Natural killer cell (primary cell): Measurements from ENCODE around the gene EMILIN3. TPM values are rescaled to one million over a fixed set of nuclear protein-coding genes. Genes with fewer than 3 reads are reported as not detected.

Source experiments
- ATAC-seq, 3 donors: fragments of 150-1000 bp in 2 of 3; fragments of 200-7000 bp in 1 of 3; cut with Tn5 transposase; 1 replicate in 1 of 3; 2 replicates in 2 of 3; pipeline ENCODE4 v1.10.0; 2021; ENCODE audit warnings: mild to moderate bottlenecking in 2 of 3, moderate library complexity in 2 of 3
- DNase-seq, 2 donors: peaks; one replicate each; pipeline versions ENCODE4 v3.0.0 to v3.0.0-alpha.2; 2013 to 2021; ENCODE audit warnings: mixed read lengths in 1 of 2
- H3K27ac ChIP-seq: one replicate; pipeline ENCODE4 v1.5.1; 2013; ENCODE audit warnings: mild to moderate bottlenecking, low read length
- H3K27me3 ChIP-seq: one replicate; pipeline ENCODE4 v1.6.1; 2013; ENCODE audit warnings: low read length; ENCODE audit not compliant: control insufficient read depth, insufficient read depth
- H3K36me3 ChIP-seq: one replicate; pipeline ENCODE4 v1.6.1; 2013; ENCODE audit warnings: low read length; ENCODE audit not compliant: control insufficient read depth, insufficient read depth
- H3K4me1 ChIP-seq: one replicate; pipeline ENCODE4 v1.6.1; 2013; ENCODE audit warnings: low read length; ENCODE audit not compliant: control insufficient read depth, insufficient read depth
- H3K4me3 ChIP-seq: one replicate; pipeline ENCODE4 v1.5.1; 2013; ENCODE audit warnings: low read length
- H3K9me3 ChIP-seq: one replicate; pipeline ENCODE4 v1.6.1; 2013; ENCODE audit warnings: low read length; ENCODE audit not compliant: control insufficient read depth, insufficient read depth
- H3K27ac Mint-ChIP-seq, 2 donors: one replicate each; pipeline ENCODE4 v1.8.0; 2022; ENCODE audit warnings: mild to moderate bottlenecking in 2 of 2, mixed read lengths in 2 of 2, moderate library complexity in 1 of 2
- H3K27me3 Mint-ChIP-seq, 2 donors: one replicate each; pipeline ENCODE4 v1.8.0; 2022; ENCODE audit warnings: low read depth in 2 of 2, mixed read lengths in 2 of 2
- H3K36me3 Mint-ChIP-seq: one replicate; pipeline ENCODE4 v1.8.0; 2022; ENCODE audit warnings: mixed read lengths
- H3K4me1 Mint-ChIP-seq, 2 donors: one replicate each; pipeline ENCODE4 v1.8.0; 2022; ENCODE audit warnings: mixed read lengths in 2 of 2
- H3K4me3 Mint-ChIP-seq: one replicate; pipeline ENCODE4 v1.8.0; 2022; ENCODE audit warnings: mild to moderate bottlenecking, moderate library complexity, mixed read lengths
- H3K9me3 Mint-ChIP-seq, 2 donors: one replicate each; pipeline ENCODE4 v1.8.0; 2022; ENCODE audit warnings: mixed read lengths in 2 of 2
- WGBS: methylation state at CpG from one replicate; pipeline ENCODE4 v1.1.7; 2013; ENCODE audit warnings: missing lambda C conversion rate; ENCODE audit not compliant: insufficient coverage; 5-methylcytosine and 5-hydroxymethylcytosine counted together
- intact Hi-C: fragments of 100-400 bp; cut with micrococcal nuclease; formaldehyde crosslinking; loops from one replicate; pipeline ENCODE4 v1.14.2; 2022
- total RNA-seq, 4 donors: library from RNA; stranded (reverse); fragments of 120-200 nt in 1 of 4; gene quantifications; one replicate each; pipeline versions ENCODE4 v1.2.3 to v1.2.4, GENCODE V29; 2013 to 2022
- TF ChIP-seq, protein P1 (sequence below): fragments of 200-600 bp; IDR thresholded peaks from one replicate; pipeline ENCODE4 v1.8.0; 2022; ENCODE audit warnings: antibody characterized with exemption

The EMILIN3 gene
- total RNA-seq, 3 donors from 2014 or later (not counting 1 experiment from before 2014, with no cell fraction given): not detected

DNA sequence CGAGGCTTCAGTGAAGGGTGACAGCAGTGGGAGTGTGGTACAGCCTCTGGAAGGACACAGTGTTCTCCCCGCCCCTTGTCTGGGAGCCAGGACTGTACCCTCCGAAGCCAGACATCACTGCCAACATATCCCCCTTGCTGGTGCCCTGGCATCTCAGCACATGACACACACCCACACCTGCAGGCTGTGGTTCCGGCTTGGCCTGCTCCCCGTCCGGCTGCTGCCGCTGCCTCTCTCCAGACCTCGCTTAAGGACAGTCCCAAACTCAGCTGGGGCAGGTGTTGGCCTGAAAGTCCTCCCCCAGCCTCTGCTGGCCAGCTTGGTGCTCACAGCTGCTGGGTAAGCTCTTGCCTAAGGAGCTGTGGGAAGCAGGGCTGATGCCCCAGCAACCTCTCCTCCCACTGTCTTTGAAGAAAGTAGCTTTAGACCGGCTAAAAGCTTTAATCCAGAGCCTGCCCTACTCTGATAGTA, 7.0 kb downstream of the EMILIN3 start:
- no peaks in the 10 kb centered on the region for H3K36me3 Mint-ChIP-seq
- Histone ChIP-seq H3K36me3 (no peaks in the 10 kb centered on the region), H3K27me3 (no peaks in the 10 kb centered on the region), H3K4me1 (no peaks in the 10 kb centered on the region), H3K27ac (no peak overlapping the region), H3K4me3 (no peak overlapping the region), H3K9me3 (no peaks in the 10 kb centered on the region)
- TF ChIP-seq, protein P1, sequence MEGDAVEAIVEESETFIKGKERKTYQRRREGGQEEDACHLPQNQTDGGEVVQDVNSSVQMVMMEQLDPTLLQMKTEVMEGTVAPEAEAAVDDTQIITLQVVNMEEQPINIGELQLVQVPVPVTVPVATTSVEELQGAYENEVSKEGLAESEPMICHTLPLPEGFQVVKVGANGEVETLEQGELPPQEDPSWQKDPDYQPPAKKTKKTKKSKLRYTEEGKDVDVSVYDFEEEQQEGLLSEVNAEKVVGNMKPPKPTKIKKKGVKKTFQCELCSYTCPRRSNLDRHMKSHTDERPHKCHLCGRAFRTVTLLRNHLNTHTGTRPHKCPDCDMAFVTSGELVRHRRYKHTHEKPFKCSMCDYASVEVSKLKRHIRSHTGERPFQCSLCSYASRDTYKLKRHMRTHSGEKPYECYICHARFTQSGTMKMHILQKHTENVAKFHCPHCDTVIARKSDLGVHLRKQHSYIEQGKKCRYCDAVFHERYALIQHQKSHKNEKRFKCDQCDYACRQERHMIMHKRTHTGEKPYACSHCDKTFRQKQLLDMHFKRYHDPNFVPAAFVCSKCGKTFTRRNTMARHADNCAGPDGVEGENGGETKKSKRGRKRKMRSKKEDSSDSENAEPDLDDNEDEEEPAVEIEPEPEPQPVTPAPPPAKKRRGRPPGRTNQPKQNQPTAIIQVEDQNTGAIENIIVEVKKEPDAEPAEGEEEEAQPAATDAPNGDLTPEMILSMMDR: no peak
- WGBS: 91% methylated on average over 9 of the region's 9 CpGs
- no peak overlapping the region for H3K27ac Mint-ChIP-seq
- no peaks in the 10 kb centered on the region for H3K9me3 Mint-ChIP-seq
- DNase-seq (no peak), ATAC-seq (no peak)
- no peak overlapping the region for H3K4me3 Mint-ChIP-seq
- H3K27me3 Mint-ChIP-seq: peaks cover 2% of the 10 kb centered on the region in 2 donors
- intact Hi-C loops: no loop called here
- peaks cover 0 to 2% of the 10 kb centered on the region in 2 donors for H3K4me1 Mint-ChIP-seq

DNA sequence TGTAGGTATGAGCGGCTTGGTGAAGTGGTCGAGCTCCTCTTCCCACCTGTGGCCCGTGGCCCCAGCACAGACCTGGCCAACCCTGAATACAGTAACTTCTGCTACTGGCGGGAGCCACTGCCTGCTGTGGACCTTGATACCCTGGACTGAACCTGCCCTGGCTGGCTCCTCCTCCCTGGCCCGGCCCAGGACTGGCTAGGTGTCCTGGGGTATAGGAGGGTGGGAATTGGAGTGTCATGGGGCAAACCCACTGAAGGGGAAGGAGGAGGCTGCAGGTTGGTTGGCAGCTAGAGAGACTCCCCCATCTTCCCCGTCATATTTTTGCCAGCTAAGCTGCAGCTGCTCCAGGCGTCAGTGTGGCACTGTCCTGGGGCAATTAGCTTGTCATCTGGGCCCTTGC, 7.9 kb downstream of the EMILIN3 start:
- no peaks in the 10 kb centered on the region for H3K9me3 Mint-ChIP-seq
- 87% methylated on average over 6 of the region's 7 CpGs for WGBS
- Histone ChIP-seq H3K4me3 (no peak overlapping the region), H3K36me3 (no peaks in the 10 kb centered on the region), H3K27ac (no peak overlapping the region), H3K4me1 (no peaks in the 10 kb centered on the region), H3K27me3 (no peaks in the 10 kb centered on the region), H3K9me3 (no peaks in the 10 kb centered on the region)
- DNase-seq (no peak), ATAC-seq (no peak)
- no peaks in the 10 kb centered on the region for H3K36me3 Mint-ChIP-seq
- intact Hi-C loops: no loop called here
- H3K27me3 Mint-ChIP-seq: no peaks in the 10 kb centered on the region
- no peak overlapping the region for H3K27ac Mint-ChIP-seq
- no peaks in the 10 kb centered on the region for H3K4me1 Mint-ChIP-seq
- no peak overlapping the region for H3K4me3 Mint-ChIP-seq
- TF ChIP-seq, protein P1: no peak

DNA sequence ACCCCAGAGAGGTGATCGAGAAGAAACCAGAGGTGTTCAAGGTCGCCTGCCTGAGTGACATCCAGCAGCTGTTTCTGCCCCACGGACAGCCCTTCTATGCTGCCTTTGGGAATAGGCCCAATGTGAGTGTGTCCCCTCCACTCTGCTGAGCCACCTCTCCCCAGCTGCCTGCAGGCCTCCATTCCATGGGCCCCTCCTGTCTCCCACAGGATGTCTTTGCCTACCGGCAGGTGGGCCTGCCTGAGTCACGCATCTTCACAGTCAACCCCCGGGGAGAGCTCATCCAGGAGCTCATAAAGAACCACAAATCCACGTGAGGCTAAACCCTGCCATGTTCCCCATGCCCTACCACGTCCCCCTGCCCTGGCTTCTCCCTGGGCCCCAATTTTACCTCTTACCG, 8.4 kb downstream of the EMILIN3 start:
- ATAC-seq (no peak), DNase-seq (no peak)
- Mint-ChIP-seq H3K27ac (no peak overlapping the region), H3K36me3 (no peaks in the 10 kb centered on the region), H3K4me3 (no peak overlapping the region), H3K9me3 (no peaks in the 10 kb centered on the region), H3K27me3 (no peaks in the 10 kb centered on the region), H3K4me1 (no peaks in the 10 kb centered on the region)
- Histone ChIP-seq H3K4me1 (no peaks in the 10 kb centered on the region), H3K9me3 (no peaks in the 10 kb centered on the region), H3K27me3 (no peaks in the 10 kb centered on the region), H3K27ac (no peak overlapping the region), H3K36me3 (no peaks in the 10 kb centered on the region), H3K4me3 (no peak overlapping the region)
- TF ChIP-seq, protein P1: no peak
- WGBS: 88% methylated on average over 9 of the region's 9 CpGs
- intact Hi-C loops: no loop called here

DNA sequence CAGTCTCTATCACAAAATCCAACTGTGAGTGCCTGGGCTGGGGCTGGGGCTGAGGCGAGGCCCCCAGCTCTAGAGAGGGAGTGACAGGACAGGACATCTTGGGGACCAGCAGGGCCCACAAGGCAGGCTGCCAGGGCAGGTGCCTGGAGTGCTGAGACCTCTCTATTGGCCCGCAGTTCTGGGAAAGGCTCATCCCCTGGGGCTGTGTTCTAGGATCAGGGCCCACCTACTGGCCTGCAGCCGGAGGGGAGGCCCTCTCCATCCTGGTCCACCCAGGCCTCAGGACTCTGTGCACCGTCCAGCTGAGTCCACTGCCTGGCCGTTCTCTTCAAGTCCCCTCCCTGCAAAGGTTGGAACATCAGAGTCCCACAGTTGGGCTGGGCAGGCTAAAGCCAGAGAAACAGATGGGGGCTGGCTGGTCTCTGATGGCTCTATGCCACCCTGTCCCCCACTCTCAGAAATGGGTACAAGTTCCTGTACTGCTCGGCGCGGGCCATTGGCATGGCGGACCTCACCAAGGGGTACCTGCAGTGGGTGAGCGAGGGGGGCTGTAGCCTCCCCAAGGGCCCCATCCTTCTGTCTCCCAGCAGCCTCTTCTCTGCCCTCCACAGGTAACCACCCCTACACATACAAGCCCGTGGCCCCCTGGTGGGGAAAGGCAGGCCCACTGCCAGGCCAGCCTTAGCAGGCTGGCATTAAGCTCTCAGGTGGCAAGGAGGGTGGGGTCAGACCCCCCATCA, 9.0 kb downstream of the EMILIN3 start:
- intact Hi-C loops: no loop called here
- H3K4me3 ChIP-seq: no peak overlapping the region
- H3K4me1 Mint-ChIP-seq: no peaks in the 10 kb centered on the region
- H3K27me3 Mint-ChIP-seq: no peaks in the 10 kb centered on the region
- 92% methylated on average over 11 of the region's 11 CpGs for WGBS
- no peak for DNase-seq
- no peak overlapping the region for H3K27ac ChIP-seq
- H3K4me3 Mint-ChIP-seq: no peak overlapping the region
- H3K9me3 Mint-ChIP-seq: no peaks in the 10 kb centered on the region
- H3K36me3 Mint-ChIP-seq: no peaks in the 10 kb centered on the region
- TF ChIP-seq, protein P1: no peak
- ATAC-seq: no peak
- H3K36me3 ChIP-seq: no peaks in the 10 kb centered on the region
- no peaks in the 10 kb centered on the region for H3K4me1 ChIP-seq
- no peak overlapping the region for H3K27ac Mint-ChIP-seq
- no peaks in the 10 kb centered on the region for H3K9me3 ChIP-seq
- no peaks in the 10 kb centered on the region for H3K27me3 ChIP-seq
